GM12878 (cell line): ENCODE measurements around the gene CCDC91. TPM values are rescaled to one million over a fixed set of nuclear protein-coding genes. Genes with fewer than 3 reads are reported as not detected.

Experiments used
- ATAC-seq: fragments of 200-7000 bp; cut with Tn5 transposase; 3 replicates; pipeline ENCODE4 v1.9.1; 2020; ENCODE audit warnings: mild to moderate bottlenecking, moderate library complexity
- BruUV-seq: library from RNA; stranded (reverse); fragments of 400-500 nt; replicated peaks from 2 replicates; lab custom pipeline; 2021; lab: Mats Ljungman, UMichigan
- CTCF ChIA-PET: fragments of 300-600 bp; sonication (Branson Sonifier 250); formaldehyde crosslinking; extraction: SDS; loops from one replicate; lab custom pipeline; 2021; ENCODE audit warnings: inconsistent platforms; lab: Yijun Ruan, JAX
- POLR2A ChIA-PET: fragments of 350-600 bp; formaldehyde crosslinking; extraction: SDS; loops from one replicate; lab custom pipeline; 2021; ENCODE audit warnings: inconsistent platforms; lab: Charles Lee
- RAD21 ChIA-PET: fragments of 300-600 bp; sonication (Branson Sonifier 250); formaldehyde crosslinking; loops from one replicate; lab custom pipeline; 2023; ENCODE audit warnings: antibody characterized with exemption; ENCODE audit not compliant: unreplicated experiment; lab: Charles Lee
- SMC1A ChIA-PET: fragments of 300-600 bp; sonication (Branson Sonifier 250); formaldehyde crosslinking; loops from one replicate; lab custom pipeline; 2023; ENCODE audit not compliant: unreplicated experiment, uncharacterized antibody; lab: Charles Lee
- DNase-seq: peaks from one replicate; pipeline ENCODE4 v3.0.0-alpha.2; 2011; ENCODE audit warnings: low read depth, low spot score
- FAIRE-seq: peaks from 3 replicates; lab custom pipeline; 2011; peaks lifted over from hg19 to GRCh38; lab: Jason Lieb, UNC
- H2AFZ ChIP-seq: 2 replicates; pipeline ENCODE4 v1.6.0; 2011; ENCODE audit warnings: low read depth, low read length, control low read depth; ENCODE audit not compliant: control insufficient read depth
- H3K27ac ChIP-seq: 2 replicates; pipeline ENCODE4 v1.5.1; 2011; ENCODE audit warnings: control low read depth; ENCODE audit not compliant: control insufficient read depth, insufficient read depth
- H3K27me3 ChIP-seq, 2 experiments: replicated peaks in 1 of 2; 2 replicates each; pipeline versions ENCODE4 v1.6.0 to v1.6.1; 2011; ENCODE audit warnings: low read length in 1 of 2; ENCODE audit not compliant: control insufficient read depth in 2 of 2, insufficient read depth in 2 of 2
- H3K36me3 ChIP-seq, 2 experiments: 2 replicates each; pipeline ENCODE4 v1.5.1; 2011; ENCODE audit warnings: low read length in 1 of 2; ENCODE audit not compliant: control insufficient read depth in 2 of 2, insufficient read depth in 2 of 2
- H3K4me1 ChIP-seq: 2 replicates; pipeline ENCODE4 v1.6.1; 2011; ENCODE audit warnings: mild to moderate bottlenecking, low read length, moderate library complexity, mixed read lengths; ENCODE audit not compliant: control insufficient read depth, insufficient read depth
- H3K4me2 ChIP-seq: 2 replicates; pipeline ENCODE4 v1.6.0; 2011; ENCODE audit warnings: control low read depth; ENCODE audit not compliant: control insufficient read depth, insufficient read depth
- H3K4me3 ChIP-seq: fragments of 200-600 bp; sonication (generic); 2 replicates; pipeline ENCODE4 v1.5.1; 2016
- H3K79me2 ChIP-seq: 2 replicates; pipeline ENCODE4 v1.6.0; 2011; ENCODE audit warnings: low read length; ENCODE audit not compliant: control insufficient read depth, insufficient read depth
- H3K9ac ChIP-seq: 2 replicates; pipeline ENCODE4 v1.8.0; 2011; ENCODE audit warnings: low read length, control low read depth, mixed read lengths; ENCODE audit not compliant: control insufficient read depth, insufficient read depth
- H3K9me3 ChIP-seq: replicated peaks from 3 replicates; pipeline ENCODE4 v1.5.1; 2011; ENCODE audit warnings: mild to moderate bottlenecking, low read length; ENCODE audit not compliant: control insufficient read depth, insufficient read depth
- H4K20me1 ChIP-seq: 2 replicates; pipeline ENCODE4 v1.6.0; 2011; ENCODE audit not compliant: control insufficient read depth, insufficient read depth
- CEBPB ChIP-seq, 2 experiments: fragments of 150-350 bp in 1 of 2; IDR thresholded peaks; 2 replicates each; pipeline ENCODE4 v1.6.1; 2012 to 2014; ENCODE audit warnings: low read depth in 2 of 2, low read length in 2 of 2, borderline replicate concordance in 1 of 2, inconsistent platforms in 1 of 2
- CEBPZ ChIP-seq: fragments of 150-350 bp; IDR thresholded peaks from 2 replicates; pipeline ENCODE4 v1.6.1; 2016; ENCODE audit warnings: low read depth, low read length
- E2F8 ChIP-seq: fragments of 450-650 bp; IDR thresholded peaks from 2 replicates; pipeline ENCODE4 v1.6.1; 2018; ENCODE audit warnings: mild to moderate bottlenecking, low read depth, moderate library complexity; ENCODE audit not compliant: partially characterized antibody
- ESRRA ChIP-seq: IDR thresholded peaks from 2 replicates; pipeline ENCODE4 v1.6.1; 2012; ENCODE audit warnings: mild to moderate bottlenecking, low read length, improper control_type of control experiment
- FOXK2 ChIP-seq: fragments of 450-650 bp; IDR thresholded peaks from 2 replicates; pipeline ENCODE4 v1.6.1; 2017; ENCODE audit warnings: mild to moderate bottlenecking, moderate library complexity
- IRF3 ChIP-seq: fragments of 450-650 bp; IDR thresholded peaks from 2 replicates; pipeline ENCODE4 v1.6.1; 2014; ENCODE audit warnings: mild to moderate bottlenecking
- IRF4 ChIP-seq: IDR thresholded peaks from 2 replicates; pipeline ENCODE4 v1.6.1; 2011; ENCODE audit warnings: low read depth, low read length
- KAT2A ChIP-seq: conservative IDR thresholded peaks from 2 replicates; pipeline ENCODE4 v1.6.1; 2011; ENCODE audit warnings: low read depth, low read length; ENCODE audit not compliant: control insufficient read depth
- MLLT1 ChIP-seq: fragments of 450-650 bp; IDR thresholded peaks from 2 replicates; pipeline ENCODE4 v1.6.1; 2016; ENCODE audit warnings: mild to moderate bottlenecking
- NFYA ChIP-seq: IDR thresholded peaks from 2 replicates; pipeline ENCODE4 v1.6.1; 2011; ENCODE audit warnings: low read depth, mild to moderate bottlenecking, low read length, improper control_type of control experiment, borderline replicate concordance
- PAX5 ChIP-seq: IDR thresholded peaks from 2 replicates; pipeline ENCODE4 v1.6.1; 2011; ENCODE audit warnings: low read depth, low read length, borderline replicate concordance
- PML ChIP-seq: IDR thresholded peaks from 2 replicates; pipeline ENCODE4 v1.6.1; 2012; ENCODE audit warnings: low read length, inconsistent platforms
- SMAD1 ChIP-seq: fragments of 450-650 bp; IDR thresholded peaks from 2 replicates; pipeline ENCODE4 v1.6.1; 2018; ENCODE audit warnings: mild to moderate bottlenecking, low read depth; ENCODE audit not compliant: partially characterized antibody
- SP1 ChIP-seq: IDR thresholded peaks from one replicate; pipeline ENCODE4 v1.6.1; 2011; ENCODE audit warnings: low read depth, low read length
- SUPT20H ChIP-seq: IDR thresholded peaks from 2 replicates; pipeline ENCODE4 v1.6.1; 2011; ENCODE audit warnings: low read depth, mild to moderate bottlenecking, low read length, moderate library complexity, borderline replicate concordance; ENCODE audit not compliant: control insufficient read depth
- WRNIP1 ChIP-seq: IDR thresholded peaks from 2 replicates; pipeline ENCODE4 v1.6.1; 2011; ENCODE audit warnings: low read depth, low read length, improper control_type of control experiment, borderline replicate concordance
- WGBS: methylation state at CpG from one replicate; pipeline ENCODE4 v1.1.6; 2016; ENCODE audit warnings: low lambda C conversion rate; ENCODE audit not compliant: insufficient replicate concordance, insufficient coverage; ENCODE audit errors: missing lambda C conversion rate; 5-methylcytosine and 5-hydroxymethylcytosine counted together
- in situ Hi-C: fragments of 300-500 bp; cut with MboI; formaldehyde crosslinking; loops from 9 replicates; pipeline ENCODE4 v1.14.3; 2018; ENCODE audit warnings: mixed read lengths
- intact Hi-C: fragments of 100-400 bp; cut with micrococcal nuclease; formaldehyde crosslinking; loops from one replicate; pipeline ENCODE4 v1.14.2; 2022; ENCODE audit not compliant: unreplicated experiment
- polyA plus RNA-seq, 11 experiments: library from polyadenylated mRNA; depleted of rRNA in 4 of 11; unstranded in 6 of 11; stranded (reverse) in 5 of 11; fragments of >200 nt; fragmentation: Nextera tagmentation in 4 of 11; fragmentation: Illumina TruSeq in 1 of 11; extraction: Ambion mirVana in 4 of 11; extraction: Trizol in 1 of 11; gene quantifications; 1 replicate in 1 of 11; 2 replicates in 10 of 11; pipeline versions ENCODE4 v1.2.1 to v1.2.3, GENCODE V29; 2011 to 2016; ENCODE audit warnings: inconsistent platforms in 2 of 11, missing spikeins in 2 of 11, low read depth in 1 of 11
- total RNA-seq, 4 experiments: library from RNA; depleted of rRNA in 3 of 4; stranded (reverse); fragments of >200 nt in 3 of 4; fragmentation: Illumina TruSeq in 1 of 4; extraction: Trizol in 1 of 4; gene quantifications; 2 replicates each; pipeline versions ENCODE4 v1.2.1 to v1.2.3, GENCODE V29; 2013 to 2021

The CCDC91 gene
- total and polyA plus RNA-seq, 10 of the 15 experiments (the other 5 are each of a cell fraction or from before 2014, with no cell fraction given), result 6.1 to 24.9 (median 16.5) TPM

- TF ChIP-seq E2F8, result no peak
- TF ChIP-seq PAX5, result no peak
- TF ChIP-seq CEBPB (IDR thresholded peaks at IDR 0.05; ENCODE audit: borderline replicate concordance in 1 of 2, low read depth in 2 of 2, low read length in 2 of 2), result no peak
- TF ChIP-seq IRF4, result no peak
- no peak for TF ChIP-seq SMAD1
- TF ChIP-seq IRF3, result no peak
- no peak for TF ChIP-seq NFYA
- no peak for TF ChIP-seq ESRRA
- TF ChIP-seq FOXK2, result no peak
- no peak for TF ChIP-seq KAT2A
These were observed 12.4 kb upstream of the CCDC91 start (continued) for GRCh38 chr12:28177905-28178304.

GRCh38 chr12:28178775-28179174, 11.5 kb upstream of the CCDC91 start:
- 66% methylated on average over 7 of the region's 7 CpGs for WGBS
- Histone ChIP-seq H3K9ac (no peak overlapping the region), H3K9me3 (peaks cover 2% of the 10 kb centered on the region; the same call in 1 of the 3 replicates), H3K36me3 (no peaks in the 10 kb centered on the region), H3K27me3 (no peaks in the 10 kb centered on the region), H3K79me2 (no peaks in the 10 kb centered on the region), H3K27ac (no peak overlapping the region), H3K4me2 (no peak overlapping the region), H4K20me1 (no peaks in the 10 kb centered on the region), H3K4me1 (no peaks in the 10 kb centered on the region), H3K4me3 (no peak overlapping the region), H2AFZ (no peak overlapping the region)
- SMC1A ChIA-PET, result interaction anchor here (1.2 to 1.6 kb wide), 2 partner anchors 13 to 240 kb away, joined by 3 to 4 read pairs; no protein-coding TSS in a partner anchor
- RAD21 ChIA-PET, result no interaction called here
- intact Hi-C loops (no loop called here), in situ Hi-C loops (no loop called here)
- ATAC-seq (no peak), FAIRE-seq (no peak), DNase-seq (no peak)
- BruUV-seq, result no TSS peak
- CTCF ChIA-PET, result no interaction called here
- POLR2A ChIA-PET, result interaction anchor here (0.8 kb wide), 1 partner anchor 12 kb away, joined by 3 read pairs; the partner anchor contains the start of gene CCDC91
- no peak for TF ChIP-seq WRNIP1
- TF ChIP-seq SP1, result no peak
- no peak for TF ChIP-seq MLLT1
- TF ChIP-seq SUPT20H, result no peak
- TF ChIP-seq PML, result no peak
- TF ChIP-seq CEBPZ, result no peak
